ENCODE data around the gene CXCL11.
"Not testable (repeated sequence)": the region's sequence is repeated elsewhere in the genome, so short reads cannot be mapped to it uniquely, and the experiment has no call there.

CXCL11 gene

DNA sequence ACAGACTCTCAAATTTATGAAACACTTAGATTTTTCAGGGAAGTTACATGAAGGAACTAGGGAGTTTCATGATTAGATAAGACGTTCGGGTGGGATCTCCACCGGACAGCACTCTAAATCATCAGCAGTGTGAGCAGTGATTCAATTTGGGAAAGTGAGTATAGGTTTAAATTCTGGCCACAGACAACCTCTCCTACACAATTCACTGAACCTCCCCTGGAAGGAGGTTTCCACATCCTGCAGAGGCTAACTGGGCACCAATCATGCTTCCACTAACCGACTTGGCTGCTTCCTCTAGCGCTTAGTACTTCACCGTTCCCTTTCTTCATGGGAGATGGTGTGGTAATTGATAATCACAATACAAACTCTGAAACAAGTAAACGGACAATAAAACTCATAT, 34.2 kb downstream of the CXCL11 start:
- H3K4me3 Mint-ChIP-seq = no peak overlapping the region
- DNase-seq (ENCODE audit: low spot score) = no peak
- no peak overlapping the region for H3K27ac Mint-ChIP-seq

DNA sequence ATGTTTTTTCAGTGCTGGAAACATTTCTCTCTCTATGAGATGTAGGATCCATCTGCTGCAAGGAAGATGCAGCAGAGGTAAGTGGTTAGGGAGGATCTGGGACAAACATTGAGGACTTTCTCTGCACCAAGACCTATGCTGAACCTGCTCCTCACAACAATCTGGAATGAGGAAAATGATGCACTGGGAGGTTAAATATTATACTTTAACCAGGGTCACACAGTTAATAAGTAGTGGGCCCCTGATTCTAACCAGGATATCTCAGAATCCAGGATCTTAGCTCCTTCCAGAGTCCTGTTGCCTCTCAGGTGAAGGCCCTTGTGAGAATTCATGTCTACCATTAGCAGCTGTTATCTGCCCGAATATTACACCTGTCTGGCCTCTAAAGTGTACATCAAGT, 35.6 kb downstream of the CXCL11 start:
- no peaks in the 10 kb centered on the region for H3K27me3 Mint-ChIP-seq (ENCODE audit: low read depth)
- H3K27ac Mint-ChIP-seq = no peak overlapping the region
- no peaks in the 10 kb centered on the region for H3K36me3 Mint-ChIP-seq (ENCODE audit: low read depth)
- H3K9me3 Mint-ChIP-seq = no peaks in the 10 kb centered on the region
- peaks cover 9% of the 10 kb centered on the region for H3K4me1 Mint-ChIP-seq (ENCODE audit: low read depth)
- DNase-seq (ENCODE audit: low spot score) = no peak
- no peak overlapping the region for H3K4me3 Mint-ChIP-seq

More for the DNA sequence above, 34.2 kb downstream of the CXCL11 start:
- H3K4me1 Mint-ChIP-seq (ENCODE audit: low read depth) = peaks cover 8% of the 10 kb centered on the region
- H3K9me3 Mint-ChIP-seq = no peaks in the 10 kb centered on the region
- no peaks in the 10 kb centered on the region for H3K36me3 Mint-ChIP-seq (ENCODE audit: low read depth)
- H3K27me3 Mint-ChIP-seq (ENCODE audit: low read depth) = no peaks in the 10 kb centered on the region

DNA sequence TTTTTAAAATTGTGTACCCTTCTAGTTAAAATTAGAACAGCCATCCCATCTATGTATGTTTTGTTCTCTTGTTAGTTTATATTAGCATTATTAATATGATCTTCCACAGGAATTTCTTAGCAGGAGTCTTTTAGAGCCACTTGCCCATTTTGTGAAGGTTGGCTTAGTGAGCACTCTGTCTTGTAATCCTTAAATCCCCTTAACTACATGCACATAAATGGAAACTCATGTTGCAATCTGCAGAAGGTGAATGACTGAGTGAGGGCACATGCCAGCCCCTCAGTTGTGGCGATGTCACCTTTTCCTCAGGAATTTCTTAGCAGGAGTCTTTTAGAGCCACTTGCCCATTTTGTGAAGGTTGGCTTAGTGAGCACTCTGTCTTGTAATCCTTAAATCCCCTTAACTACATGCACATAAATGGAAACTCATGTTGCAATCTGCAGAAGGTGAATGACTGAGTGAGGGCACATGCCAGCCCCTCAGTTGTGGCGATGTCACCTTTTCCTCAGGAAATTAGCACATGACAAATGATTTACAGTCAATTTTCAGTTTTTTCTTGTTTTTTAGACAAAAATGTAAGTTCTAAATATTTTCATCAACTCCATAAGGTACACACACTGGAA, 37.2 kb downstream of the CXCL11 start:
- not testable (repeated sequence) for DNase-seq (ENCODE audit: low spot score); H3K36me3 Mint-ChIP-seq (ENCODE audit: low read depth)

DNA sequence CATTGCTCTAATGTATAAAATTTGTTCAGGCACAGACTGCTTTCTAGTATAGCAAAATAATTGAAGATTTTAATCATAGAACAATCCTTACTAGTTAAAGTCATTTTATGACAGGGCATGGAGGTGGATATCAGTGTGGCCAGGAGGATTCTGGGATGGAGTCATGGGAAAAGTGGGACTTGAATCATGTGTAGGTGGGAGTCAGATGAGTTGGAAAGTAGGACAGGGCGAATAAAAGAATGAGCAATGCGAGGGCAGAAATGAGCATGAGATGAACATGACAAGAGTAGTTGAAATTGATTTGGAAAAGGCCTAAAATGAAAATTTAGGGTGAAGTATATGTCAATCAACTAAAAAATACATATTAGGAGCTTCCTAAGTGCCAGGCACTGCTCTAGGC, 37.9 kb downstream of the CXCL11 start:
- Mint-ChIP-seq H3K4me3 (no peak overlapping the region), H3K9me3 (no peaks in the 10 kb centered on the region), H3K4me1 (ENCODE audit: low read depth) (peaks cover 4% of the 10 kb centered on the region), H3K36me3 (ENCODE audit: low read depth) (no peaks in the 10 kb centered on the region), H3K27ac (no peak overlapping the region), H3K27me3 (ENCODE audit: low read depth) (peaks cover 3% of the 10 kb centered on the region)
- DNase-seq (ENCODE audit: low spot score) = no peak

More for the DNA sequence above, 37.2 kb downstream of the CXCL11 start:
- H3K27ac Mint-ChIP-seq; H3K4me1 Mint-ChIP-seq (ENCODE audit: low read depth); H3K4me3 Mint-ChIP-seq; H3K9me3 Mint-ChIP-seq; H3K27me3 Mint-ChIP-seq (ENCODE audit: low read depth): not testable (repeated sequence)

DNA sequence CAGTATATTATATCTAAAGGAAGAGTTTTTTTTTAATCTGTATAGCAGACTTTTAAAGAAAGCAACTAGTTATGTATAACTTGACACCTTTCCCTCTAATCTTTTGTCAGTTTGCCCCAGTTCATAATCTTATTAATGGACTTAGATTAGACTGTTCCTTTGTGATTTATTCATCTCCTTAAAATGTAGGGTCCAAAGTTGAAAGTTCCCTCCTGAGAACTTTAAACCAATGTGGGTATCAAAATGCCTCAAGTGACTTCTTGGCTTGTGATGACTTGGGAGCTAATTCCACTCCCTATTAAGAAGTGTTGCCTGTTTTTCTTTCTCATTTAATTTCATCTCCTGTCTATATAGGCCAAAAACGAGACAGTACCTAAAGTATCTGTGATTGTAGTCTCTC, 38.8 kb downstream of the CXCL11 start:
- no peak for DNase-seq (ENCODE audit: low spot score)
- Mint-ChIP-seq H3K9me3 (no peaks in the 10 kb centered on the region), H3K27ac (no peak overlapping the region), H3K4me1 (ENCODE audit: low read depth) (peaks cover 4% of the 10 kb centered on the region), H3K4me3 (no peak overlapping the region), H3K36me3 (ENCODE audit: low read depth) (no peaks in the 10 kb centered on the region), H3K27me3 (ENCODE audit: low read depth) (peaks cover 3% of the 10 kb centered on the region)

DNA sequence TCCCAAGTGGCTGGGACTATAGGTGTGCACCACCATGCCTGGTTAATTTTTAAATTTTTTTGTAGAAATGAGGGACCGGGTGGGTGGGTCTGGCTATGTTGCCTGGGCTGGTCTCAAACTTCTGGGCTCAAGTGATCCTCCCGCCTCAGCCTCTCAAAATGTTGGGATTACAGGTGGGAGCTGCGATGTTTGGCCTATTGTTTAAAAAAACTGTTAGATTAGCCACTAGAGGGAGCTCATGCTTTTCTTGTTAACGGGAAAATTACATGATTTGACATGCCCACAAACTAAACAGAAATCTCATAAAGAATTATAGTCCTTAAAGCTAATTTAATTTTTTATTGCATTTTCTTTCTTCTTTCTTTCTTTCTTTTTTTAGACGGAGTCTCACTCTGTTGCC, 40.1 kb downstream of the CXCL11 start:
- Mint-ChIP-seq H3K27me3 (ENCODE audit: low read depth) (peaks cover 3% of the 10 kb centered on the region), H3K27ac (no peak overlapping the region), H3K4me1 (ENCODE audit: low read depth) (peaks cover 7% of the 10 kb centered on the region), H3K36me3 (ENCODE audit: low read depth) (no peaks in the 10 kb centered on the region), H3K9me3 (no peaks in the 10 kb centered on the region), H3K4me3 (no peak overlapping the region)
- DNase-seq (ENCODE audit: low spot score) = no peak

DNA sequence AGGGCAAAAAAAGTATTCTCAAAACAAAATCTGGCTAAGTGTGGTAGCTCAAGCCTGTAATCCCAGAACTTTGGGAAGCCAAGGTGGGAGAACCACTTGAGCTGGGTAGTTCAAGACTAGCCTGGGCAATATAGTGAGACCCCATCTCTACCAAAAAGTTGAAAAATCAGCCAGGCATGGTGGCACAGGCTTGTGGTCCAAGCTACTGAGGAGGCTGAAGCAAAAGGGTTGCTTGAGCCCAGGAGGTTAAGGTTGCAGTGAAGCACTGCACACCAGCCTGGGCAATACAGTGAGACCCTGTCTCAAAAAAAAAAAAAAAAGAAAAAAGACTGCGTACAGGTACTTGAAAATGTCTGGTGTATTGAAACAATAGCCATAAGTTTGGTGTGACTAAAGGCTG, 43.4 kb downstream of the CXCL11 start:
- peaks cover 25% of the 10 kb centered on the region for H3K4me1 Mint-ChIP-seq (ENCODE audit: low read depth)
- H3K27me3 Mint-ChIP-seq (ENCODE audit: low read depth) = peaks cover 3% of the 10 kb centered on the region
- H3K4me3 Mint-ChIP-seq = no peak overlapping the region
- peaks cover 11% of the 10 kb centered on the region for H3K36me3 Mint-ChIP-seq (ENCODE audit: low read depth)
- no peaks in the 10 kb centered on the region for H3K9me3 Mint-ChIP-seq
- no peak overlapping the region for H3K27ac Mint-ChIP-seq
- DNase-seq (ENCODE audit: low spot score) = no peak

DNA sequence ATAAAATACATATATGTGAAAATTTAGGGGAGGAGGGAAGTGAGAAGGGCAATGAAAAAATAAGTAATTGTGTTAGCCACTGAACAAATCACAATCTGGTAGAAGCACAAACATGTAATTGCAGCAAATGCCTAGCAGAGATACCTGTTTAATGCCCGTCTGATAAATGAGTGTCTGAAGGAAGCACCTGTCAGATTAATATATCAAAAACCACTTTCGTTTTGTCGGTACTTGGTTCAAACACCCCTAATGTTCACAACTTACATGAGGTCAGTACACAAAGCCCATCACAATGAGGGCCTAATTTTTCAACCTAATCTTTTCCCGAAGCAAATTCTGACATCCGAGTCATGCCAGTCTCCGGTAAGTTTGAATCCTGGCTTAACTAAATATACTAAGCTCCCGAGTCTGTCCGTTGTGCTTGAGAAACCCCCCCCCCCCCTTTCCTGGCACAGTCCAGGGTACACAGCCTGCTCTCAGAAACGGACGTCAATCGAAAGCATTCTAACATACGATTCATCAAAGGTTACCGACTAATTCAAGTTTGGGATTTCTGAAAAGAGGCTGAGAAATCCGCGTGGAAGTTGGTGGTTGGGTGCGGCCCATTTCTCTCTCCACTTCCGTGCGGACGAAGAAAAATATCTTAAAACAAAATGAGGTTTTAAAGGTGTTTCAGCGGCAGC, 45.9 kb downstream of the CXCL11 start:
- Mint-ChIP-seq H3K36me3 (ENCODE audit: low read depth) (peaks cover 16% of the 10 kb centered on the region), H3K9me3 (no peaks in the 10 kb centered on the region), H3K4me3 (peak overlapping the region; percentile 90), H3K27me3 (ENCODE audit: low read depth) (peaks cover 3% of the 10 kb centered on the region), H3K4me1 (ENCODE audit: low read depth) (peaks cover 26% of the 10 kb centered on the region), H3K27ac (peak overlapping the region; percentile 89)
- no peak for DNase-seq (ENCODE audit: low spot score)

DNA sequence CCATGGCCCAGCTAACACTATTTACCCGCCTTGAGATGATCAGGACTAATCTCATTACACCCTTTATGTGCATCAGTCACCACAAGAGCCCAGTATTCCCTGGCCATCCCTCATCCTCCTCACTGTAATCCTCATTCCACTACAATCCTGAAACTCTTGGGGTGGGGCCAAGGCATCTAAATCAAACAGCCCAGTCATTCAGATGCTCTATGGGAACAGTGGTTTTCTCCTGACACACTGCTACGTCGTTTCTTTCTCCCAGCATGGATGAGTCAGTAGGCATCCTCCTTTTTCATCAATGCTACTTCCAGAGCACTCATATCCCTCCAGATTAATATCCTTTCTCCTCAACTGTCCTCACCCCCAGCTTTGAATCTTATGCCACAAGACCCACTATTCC, 50.8 kb downstream of the CXCL11 start:
- Mint-ChIP-seq H3K36me3 (ENCODE audit: low read depth) (peaks cover 42% of the 10 kb centered on the region), H3K27me3 (ENCODE audit: low read depth) (no peaks in the 10 kb centered on the region), H3K27ac (no peak overlapping the region), H3K9me3 (no peaks in the 10 kb centered on the region), H3K4me1 (ENCODE audit: low read depth) (peaks cover 23% of the 10 kb centered on the region), H3K4me3 (no peak overlapping the region)
- DNase-seq (ENCODE audit: low spot score) = no peak

Measured in T-helper 2 cell treated with Interferon-gamma antibody and Interleukin-4, amounts not matched to agents 5 μg/mL and 100 μg/mL, for 36 hours (primary cell).